GM10266 (cell line): ENCODE results near the gene IRAK3.
"Not testable (repeated sequence)": the region's sequence is repeated elsewhere in the genome, so short reads cannot be mapped to it uniquely, and the experiment has no call there.

Experiments used
- DNase-seq: peaks from one replicate; pipeline ENCODE4 v3.0.0; 2012; ENCODE audit errors: extremely low spot score
- CTCF ChIP-seq: IDR thresholded peaks from 2 replicates; pipeline ENCODE4 v1.5.1; 2012; ENCODE audit warnings: mild to moderate bottlenecking, low read depth; ENCODE audit not compliant: control insufficient read depth, insufficient read depth; ENCODE audit errors: missing control alignments

IRAK3 gene

GRCh38 chr12:66170606-66171005 is 18.4 kb upstream of the IRAK3 start:
- no peak for TF ChIP-seq CTCF
- DNase-seq: no peak

- not testable (repeated sequence) for DNase-seq
These were observed 14.4 kb upstream of the IRAK3 start for GRCh38 chr12:66174391-66175325.

GRCh38 chr12:66176105-66176900 is 12.7 kb upstream of the IRAK3 start:
- no peak for TF ChIP-seq CTCF
- DNase-seq: no peak

- no peak for DNase-seq
- no peak for TF ChIP-seq CTCF
These were observed 6.1 kb upstream of the IRAK3 start for GRCh38 chr12:66182956-66183355.

GRCh38 chr12:66184822-66185221 is 4.2 kb upstream of the IRAK3 start:
- DNase-seq: not testable (repeated sequence)

GRCh38 chr12:66187036-66187435 is 2.0 kb upstream of the IRAK3 start:
- TF ChIP-seq CTCF: no peak
- no peak for DNase-seq

- no peak for DNase-seq
- no peak for TF ChIP-seq CTCF
These were observed 1.2 kb upstream of the IRAK3 start for GRCh38 chr12:66187821-66188220.

- no peak for TF ChIP-seq CTCF
- no peak for DNase-seq
These were observed 451 bp downstream of the IRAK3 start for GRCh38 chr12:66189486-66189843.
